Ishikawa (cell line): ENCODE data around the gene SREBF1.
A peak's percentile ranks its signal among the peaks of the same experiment; 100 is the strongest.

ENCODE experiments used
- CEBPB ChIP-seq: IDR thresholded peaks from 2 replicates; pipeline ENCODE4 v1.6.1; 2012
- EP300 ChIP-seq: IDR thresholded peaks from 2 replicates; pipeline ENCODE4 v1.6.1; 2012; ENCODE audit warnings: borderline replicate concordance
- MAX ChIP-seq: IDR thresholded peaks from 2 replicates; pipeline ENCODE4 v1.6.1; 2012
- NFIC ChIP-seq: IDR thresholded peaks from 2 replicates; pipeline ENCODE4 v1.6.1; 2012
- RAD21 ChIP-seq: IDR thresholded peaks from 2 replicates; pipeline ENCODE4 v1.6.1; 2012; ENCODE audit warnings: low read depth
- REST ChIP-seq: IDR thresholded peaks from 2 replicates; pipeline ENCODE4 v1.6.1; 2012; ENCODE audit warnings: low read depth, mild to moderate bottlenecking
- TAF1 ChIP-seq: IDR thresholded peaks from 2 replicates; pipeline ENCODE4 v1.6.1; 2012; ENCODE audit warnings: low read depth, mild to moderate bottlenecking
- YY1 ChIP-seq: IDR thresholded peaks from 2 replicates; pipeline ENCODE4 v1.6.1; 2012; ENCODE audit warnings: low read depth

- TF ChIP-seq RAD21, result no peak
- TF ChIP-seq EP300, result no peak
- peak; percentile 52; the same call in 1 of the 2 replicates for TF ChIP-seq CEBPB
- TF ChIP-seq TAF1, result peak; percentile 9; the same call in 1 of the 2 replicates
- no peak for TF ChIP-seq REST
- no peak for TF ChIP-seq YY1
- 0 out of 2 replicates have a peak, but pooled peaks have one; percentile 15 for TF ChIP-seq NFIC
- no peak for TF ChIP-seq MAX
Measured at GRCh38 chr17:17837380-17837821, 615 bp upstream of the SREBF1 start.
